HG03521 (cell line): Measurements from ENCODE around the gene MT1F.

Source experiments
- ATAC-seq: cut with Tn5 transposase; IDR thresholded peaks from one replicate; pipeline ENCODE4 v1.9.1; 2021; ENCODE audit warnings: mild to moderate bottlenecking, moderate library complexity; ENCODE audit not compliant: unreplicated experiment

Gene MT1F

GRCh38 chr16:56689171-56689570, 31.4 kb downstream of the MT1F start:
- no peak for ATAC-seq

GRCh38 chr16:56690420-56691122, 32.8 kb downstream of the MT1F start:
- no peak for ATAC-seq

- no peak for ATAC-seq
These were observed 34.1 kb downstream of the MT1F start for GRCh38 chr16:56691885-56692284.

- ATAC-seq: no peak
These were observed 37.5 kb downstream of the MT1F start for GRCh38 chr16:56695246-56695645.

GRCh38 chr16:56697456-56698155, 39.8 kb downstream of the MT1F start:
- no peak for ATAC-seq

GRCh38 chr16:56700195-56700594, 42.4 kb downstream of the MT1F start:
- no peak for ATAC-seq

GRCh38 chr16:56700631-56701030, 42.9 kb downstream of the MT1F start:
- ATAC-seq: no peak

GRCh38 chr16:56701534-56701933, 43.8 kb downstream of the MT1F start:
- ATAC-seq: no peak

- no peak for ATAC-seq
These were observed 45.1 kb downstream of the MT1F start for GRCh38 chr16:56702836-56703235.
